GM12865 (cell line): ENCODE data around the gene MEIS3.
"Not testable (repeated sequence)": the region's sequence is repeated elsewhere in the genome, so short reads cannot be mapped to it uniquely, and the experiment has no call there.

Experiments used
- DNase-seq: peaks from one replicate; pipeline ENCODE4 v3.0.0; 2010; ENCODE audit warnings: low read depth
- H3K4me3 ChIP-seq: 2 replicates; pipeline ENCODE4 v1.5.1; 2011; ENCODE audit warnings: mild to moderate bottlenecking, low read depth, low read length, control low read depth
- TF ChIP-seq, protein P1 (sequence below): IDR thresholded peaks from 2 replicates; pipeline ENCODE4 v1.5.1; 2011; ENCODE audit warnings: low read length, control low read depth, low read depth, inconsistent platforms; ENCODE audit not compliant: insufficient read depth; ENCODE audit errors: missing control alignments

The MEIS3 gene

DNA sequence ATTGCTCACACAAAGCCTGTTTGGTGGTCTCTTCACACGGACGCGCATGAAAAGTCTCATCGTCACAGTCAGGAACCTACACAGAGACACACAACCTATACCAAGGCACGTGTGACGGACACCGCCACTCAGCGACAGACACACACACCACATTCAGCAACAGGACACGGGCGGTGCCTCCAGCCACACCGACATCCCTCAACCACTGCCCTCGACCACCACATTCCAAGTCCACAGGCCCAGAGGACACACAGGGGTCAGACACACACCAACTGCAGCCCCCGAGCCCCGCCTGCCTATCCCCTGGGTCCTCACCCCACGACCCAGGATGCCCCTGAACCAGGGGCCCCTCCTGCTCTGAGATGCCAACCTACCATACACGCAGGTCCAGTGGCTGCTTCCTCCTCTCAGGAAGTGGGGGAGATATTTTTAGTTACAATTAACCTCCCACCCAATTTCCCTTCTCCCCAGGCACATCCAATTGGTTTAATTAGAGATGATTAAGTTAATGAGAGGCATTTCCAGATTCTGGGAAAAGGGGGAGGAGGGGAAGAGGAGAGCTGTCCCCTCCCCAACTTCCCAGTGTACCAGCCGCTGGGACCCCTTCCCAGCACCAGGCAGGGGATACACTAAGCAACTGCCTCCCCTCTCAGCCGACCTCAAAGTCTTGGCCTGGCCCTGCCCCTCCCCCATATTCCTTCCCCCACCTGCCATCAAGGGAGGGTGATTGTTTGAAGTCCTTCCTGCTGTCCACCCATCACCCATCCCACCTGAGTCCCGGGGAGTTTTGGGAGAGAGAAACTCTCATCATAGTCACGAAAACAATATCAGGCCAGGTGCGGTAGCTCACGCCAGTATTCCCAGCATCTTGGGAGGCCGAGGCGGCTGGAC is 20.4 kb downstream of the MEIS3 start:
- H3K4me3 ChIP-seq = no peak overlapping the region

GRCh38 chr19:47391510-47392223 is 27.7 kb downstream of the MEIS3 start:
- peak; percentile 80 for DNase-seq
- TF ChIP-seq, protein P1, sequence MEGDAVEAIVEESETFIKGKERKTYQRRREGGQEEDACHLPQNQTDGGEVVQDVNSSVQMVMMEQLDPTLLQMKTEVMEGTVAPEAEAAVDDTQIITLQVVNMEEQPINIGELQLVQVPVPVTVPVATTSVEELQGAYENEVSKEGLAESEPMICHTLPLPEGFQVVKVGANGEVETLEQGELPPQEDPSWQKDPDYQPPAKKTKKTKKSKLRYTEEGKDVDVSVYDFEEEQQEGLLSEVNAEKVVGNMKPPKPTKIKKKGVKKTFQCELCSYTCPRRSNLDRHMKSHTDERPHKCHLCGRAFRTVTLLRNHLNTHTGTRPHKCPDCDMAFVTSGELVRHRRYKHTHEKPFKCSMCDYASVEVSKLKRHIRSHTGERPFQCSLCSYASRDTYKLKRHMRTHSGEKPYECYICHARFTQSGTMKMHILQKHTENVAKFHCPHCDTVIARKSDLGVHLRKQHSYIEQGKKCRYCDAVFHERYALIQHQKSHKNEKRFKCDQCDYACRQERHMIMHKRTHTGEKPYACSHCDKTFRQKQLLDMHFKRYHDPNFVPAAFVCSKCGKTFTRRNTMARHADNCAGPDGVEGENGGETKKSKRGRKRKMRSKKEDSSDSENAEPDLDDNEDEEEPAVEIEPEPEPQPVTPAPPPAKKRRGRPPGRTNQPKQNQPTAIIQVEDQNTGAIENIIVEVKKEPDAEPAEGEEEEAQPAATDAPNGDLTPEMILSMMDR = peak; percentile 94
- H3K4me3 ChIP-seq = no peak overlapping the region

More for the DNA sequence above, 20.4 kb downstream of the MEIS3 start:
- TF ChIP-seq, protein P1 = no peak
- no peak for DNase-seq

DNA sequence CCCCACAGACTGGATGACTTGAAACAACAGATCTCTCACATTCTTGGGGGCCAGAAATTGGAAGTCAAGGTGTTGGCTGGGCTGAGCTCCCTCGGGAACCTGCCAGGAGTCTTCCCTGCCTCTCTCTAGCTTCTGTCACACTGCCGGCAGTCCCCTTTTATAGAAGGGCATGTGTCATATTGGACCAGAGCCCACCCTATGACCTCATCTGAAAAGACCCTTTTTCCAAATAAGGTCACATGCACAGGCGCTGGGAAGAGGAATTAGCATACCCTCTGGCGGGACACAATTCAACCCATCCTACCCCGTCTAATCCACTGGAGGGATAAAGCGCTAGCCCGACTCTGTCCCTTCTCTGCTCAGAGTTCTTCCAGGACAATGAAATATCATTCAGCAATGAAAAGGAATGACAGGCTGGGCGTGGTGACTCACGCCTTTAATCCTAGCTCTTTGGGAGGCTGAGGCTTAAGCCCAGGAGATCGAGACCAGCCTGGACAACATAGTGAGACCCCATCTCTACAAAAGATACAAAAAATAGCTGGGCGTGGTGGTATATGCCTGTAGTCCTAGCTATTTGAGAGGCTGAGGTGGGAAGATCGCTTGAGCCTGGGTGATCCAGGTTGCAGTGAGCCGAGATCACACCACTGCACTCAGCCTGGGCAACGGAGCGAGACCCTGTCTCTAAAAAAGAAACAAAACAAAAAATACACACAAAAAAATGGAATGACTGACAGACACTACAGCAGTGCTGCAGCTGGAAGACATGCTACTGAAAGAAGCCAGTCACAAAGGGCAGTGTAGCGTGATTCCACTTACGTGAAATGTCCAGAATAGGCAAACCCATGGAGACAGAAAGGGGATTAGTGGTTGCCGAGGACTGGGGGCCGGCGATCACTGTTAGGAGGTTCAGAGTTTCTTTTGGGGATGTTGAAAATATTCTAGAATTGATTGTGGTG is 28.5 kb downstream of the MEIS3 start:
- peak; percentile 59 for DNase-seq
- no peak overlapping the region for H3K4me3 ChIP-seq
- TF ChIP-seq, protein P1 = no peak

DNA sequence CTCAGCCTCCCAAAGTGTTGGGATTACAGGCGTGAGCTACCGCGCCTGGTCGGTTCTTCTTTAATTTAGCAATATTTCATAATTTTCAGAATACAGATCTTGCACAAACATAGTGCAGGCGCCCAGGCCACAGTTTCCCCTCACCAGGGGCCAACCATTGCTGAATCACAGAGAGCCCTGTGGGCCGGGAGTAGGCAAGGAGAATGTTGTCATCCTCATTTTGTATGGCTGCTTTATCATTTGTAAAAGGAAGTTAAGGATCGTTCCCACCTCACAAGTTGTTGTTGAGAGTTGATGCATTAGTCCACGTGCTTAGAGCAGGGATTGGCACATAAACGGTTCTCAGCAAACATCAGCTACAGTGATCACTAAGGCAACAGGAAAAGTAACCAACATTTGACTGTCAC is 30.2 kb downstream of the MEIS3 start:
- no peak for DNase-seq
- TF ChIP-seq, protein P1 = no peak
- no peak overlapping the region for H3K4me3 ChIP-seq

GRCh38 chr19:47388721-47389120 is 30.6 kb downstream of the MEIS3 start:
- not testable (repeated sequence) for H3K4me3 ChIP-seq
- DNase-seq = peak; percentile 18

- not testable (repeated sequence) for DNase-seq, H3K4me3 ChIP-seq
Measured at GRCh38 chr19:47387623-47388022, 31.7 kb downstream of the MEIS3 start.

DNA sequence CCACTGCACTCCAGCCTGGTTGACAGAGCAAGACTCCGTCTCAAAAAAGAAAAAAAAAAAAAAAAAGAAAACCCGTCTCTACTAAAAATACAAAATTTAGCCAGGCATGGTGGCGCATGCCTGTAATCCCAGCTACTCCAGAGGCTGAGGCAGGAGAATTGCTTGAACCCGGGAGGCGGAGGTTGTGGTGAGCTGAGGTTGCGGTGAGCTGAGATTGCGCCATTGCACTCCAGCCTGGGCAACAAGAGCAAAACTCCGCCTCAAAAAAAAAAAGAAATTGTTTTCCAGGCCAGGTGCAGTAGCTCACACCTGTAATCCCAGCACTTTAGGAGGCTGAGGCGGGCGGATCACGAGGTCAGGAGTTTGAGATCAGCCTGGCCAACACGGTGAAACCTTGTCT is 32.7 kb downstream of the MEIS3 start:
- not testable (repeated sequence) for DNase-seq, H3K4me3 ChIP-seq

DNA sequence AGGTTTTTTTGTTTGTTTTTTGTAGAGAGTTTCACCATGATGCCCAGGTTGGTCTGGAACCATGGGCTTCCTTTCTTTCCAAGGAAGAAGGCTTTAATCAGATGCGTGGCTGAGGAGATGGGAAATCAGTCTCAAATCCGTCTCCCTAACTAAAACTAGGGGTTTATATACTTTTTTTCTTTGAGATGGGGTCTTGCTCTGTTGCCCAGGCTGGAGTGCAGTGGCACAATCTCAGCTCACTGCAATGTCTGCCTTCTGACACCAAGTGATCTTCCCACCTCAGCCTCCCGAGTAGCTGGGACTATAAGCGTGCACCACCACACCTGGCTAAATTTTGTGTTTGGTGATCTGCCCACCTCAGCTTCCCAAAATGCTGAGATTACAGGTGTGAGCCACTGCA is 34.8 kb downstream of the MEIS3 start:
- H3K4me3 ChIP-seq, DNase-seq: not testable (repeated sequence)

DNA sequence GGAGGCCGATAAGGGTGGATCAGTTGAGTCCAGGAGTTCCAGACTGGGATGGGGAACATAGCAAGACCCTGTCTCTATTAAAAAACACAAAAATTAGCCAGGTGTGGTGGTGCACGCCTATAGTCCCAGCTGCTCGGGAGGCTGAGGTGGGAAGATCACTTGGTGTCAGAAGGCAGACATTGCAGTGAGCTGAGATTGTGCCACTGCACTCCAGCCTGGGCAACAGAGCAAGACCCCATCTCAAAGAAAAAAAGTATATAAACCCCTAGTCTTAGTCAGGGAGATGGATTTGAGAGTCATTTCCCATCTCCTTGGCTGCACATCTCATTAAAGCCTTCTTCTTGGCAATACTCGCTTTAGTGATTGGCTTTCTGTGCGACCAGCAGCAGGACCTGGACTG is 35.4 kb downstream of the MEIS3 start:
- DNase-seq, H3K4me3 ChIP-seq: not testable (repeated sequence)
